Psoas muscle (tissue), 8 donors: ENCODE results near the gene XBP1. TPM values are rescaled to one million over a fixed set of nuclear protein-coding genes. Genes with fewer than 3 reads are reported as not detected.

Experiments used
- ATAC-seq, 4 donors: fragments of 200-7000 bp; cut with Tn5 transposase; one replicate each; pipeline ENCODE4 v1.9.1; 2020; ENCODE audit warnings: moderate library complexity in 3 of 4, mild to moderate bottlenecking in 2 of 4
- DNase-seq, 2 donors: peaks; one replicate each; pipeline ENCODE4 v3.0.0-alpha.2; 2020
- H3K27ac ChIP-seq: fragments of 200-600 bp; one replicate; pipeline ENCODE4 v1.8.0; 2022
- H3K27me3 ChIP-seq, 3 donors: fragments of 200-600 bp in 1 of 3; one replicate each; pipeline versions ENCODE4 v1.6.1 to v1.8.0; 2013 to 2022; ENCODE audit warnings: low read length in 2 of 3, mild to moderate bottlenecking in 2 of 3, moderate library complexity in 1 of 3; ENCODE audit not compliant: insufficient read depth in 3 of 3
- H3K36me3 ChIP-seq, 2 donors: fragments of 200-600 bp in 1 of 2; one replicate each; pipeline versions ENCODE4 v1.6.1 to v1.8.0; 2013 to 2022; ENCODE audit warnings: low read depth in 1 of 2, mild to moderate bottlenecking in 1 of 2, moderate library complexity in 1 of 2; ENCODE audit not compliant: insufficient read depth in 1 of 2
- H3K4me1 ChIP-seq: fragments of 200-600 bp; one replicate; pipeline ENCODE4 v1.8.0; 2022
- H3K4me3 ChIP-seq: fragments of 200-600 bp; one replicate; pipeline ENCODE4 v1.8.0; 2022; ENCODE audit warnings: mild to moderate bottlenecking
- H3K9me3 ChIP-seq: fragments of 200-600 bp; one replicate; pipeline ENCODE4 v1.8.0; 2022
- WGBS, 3 donors: extraction: QIAGEN DNeasy Blood & Tissue Kit; methylation state at CpG; one replicate each; pipeline versions ENCODE4 v1.1.6 to v1.1.7; 2013; 5-methylcytosine and 5-hydroxymethylcytosine counted together
- intact Hi-C, 2 donors: fragments of 100-400 bp; cut with DNase I; formaldehyde crosslinking; loops; one replicate each; pipeline versions ENCODE4 v1.11.0 to v1.14.2; 2022
- polyA plus RNA-seq, 3 donors: library from polyadenylated mRNA; stranded (reverse); fragments of 200-250 nt; gene quantifications; one replicate each; pipeline ENCODE4 v1.2.3, GENCODE V29; 2013
- total RNA-seq, 4 donors: library from RNA; stranded (reverse); fragmentation: NEBNext Ultra II Directional in 2 of 4; extraction: Animal tissue kit (Norgen Biotek cat#: 25700) in 2 of 4; gene quantifications; one replicate each; pipeline versions ENCODE4 v1.2.1 to v1.2.4, GENCODE V29; 2021 to 2023
- TF ChIP-seq, protein P1 (sequence below): fragments of 200-600 bp; IDR thresholded peaks from one replicate; pipeline ENCODE4 v1.8.0; 2022; ENCODE audit warnings: antibody characterized with exemption
- donor health status: healthy with polysubstance abuse.
- donor health status: DM: no; HTN: no; CAD: no; lungs with moderate emphysema.
- donor health status: Bipolar disorder and iron deficiency.
- donor health status: healthy.
- donor health status: DM: yes; HTN: yes; CAD: no.
- donor health status: DM: no; HTN: no; CAD: no.
- donor health status: DM: no; HTN: no; CAD: no.
- donor health status: DM: yes; HTN: yes; CAD: no.

The XBP1 gene
- total and polyA plus RNA-seq, 7 donors: 38.9 to 173 (median 110) TPM

GRCh38 chr22:28832731-28833130, 32.4 kb upstream of the XBP1 start:
- intact Hi-C loops: loop anchor here (2.0 to 10.0 kb wide), 2 partner anchors 778 to 788 kb away; no protein-coding TSS in a partner anchor
- no peak for DNase-seq
- Histone ChIP-seq H3K27me3 (no peaks in the 10 kb centered on the region), H3K36me3 (no peaks in the 10 kb centered on the region), H3K4me1 (peaks cover 3% of the 10 kb centered on the region), H3K27ac (no peak overlapping the region), H3K9me3 (no peaks in the 10 kb centered on the region), H3K4me3 (no peak overlapping the region)
- 92 to 100% (median 100%) methylated on average over 1 of the region's 1 CpG for WGBS, 3 donors
- TF ChIP-seq, protein P1, sequence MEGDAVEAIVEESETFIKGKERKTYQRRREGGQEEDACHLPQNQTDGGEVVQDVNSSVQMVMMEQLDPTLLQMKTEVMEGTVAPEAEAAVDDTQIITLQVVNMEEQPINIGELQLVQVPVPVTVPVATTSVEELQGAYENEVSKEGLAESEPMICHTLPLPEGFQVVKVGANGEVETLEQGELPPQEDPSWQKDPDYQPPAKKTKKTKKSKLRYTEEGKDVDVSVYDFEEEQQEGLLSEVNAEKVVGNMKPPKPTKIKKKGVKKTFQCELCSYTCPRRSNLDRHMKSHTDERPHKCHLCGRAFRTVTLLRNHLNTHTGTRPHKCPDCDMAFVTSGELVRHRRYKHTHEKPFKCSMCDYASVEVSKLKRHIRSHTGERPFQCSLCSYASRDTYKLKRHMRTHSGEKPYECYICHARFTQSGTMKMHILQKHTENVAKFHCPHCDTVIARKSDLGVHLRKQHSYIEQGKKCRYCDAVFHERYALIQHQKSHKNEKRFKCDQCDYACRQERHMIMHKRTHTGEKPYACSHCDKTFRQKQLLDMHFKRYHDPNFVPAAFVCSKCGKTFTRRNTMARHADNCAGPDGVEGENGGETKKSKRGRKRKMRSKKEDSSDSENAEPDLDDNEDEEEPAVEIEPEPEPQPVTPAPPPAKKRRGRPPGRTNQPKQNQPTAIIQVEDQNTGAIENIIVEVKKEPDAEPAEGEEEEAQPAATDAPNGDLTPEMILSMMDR: no peak
- no peak for ATAC-seq

DNA sequence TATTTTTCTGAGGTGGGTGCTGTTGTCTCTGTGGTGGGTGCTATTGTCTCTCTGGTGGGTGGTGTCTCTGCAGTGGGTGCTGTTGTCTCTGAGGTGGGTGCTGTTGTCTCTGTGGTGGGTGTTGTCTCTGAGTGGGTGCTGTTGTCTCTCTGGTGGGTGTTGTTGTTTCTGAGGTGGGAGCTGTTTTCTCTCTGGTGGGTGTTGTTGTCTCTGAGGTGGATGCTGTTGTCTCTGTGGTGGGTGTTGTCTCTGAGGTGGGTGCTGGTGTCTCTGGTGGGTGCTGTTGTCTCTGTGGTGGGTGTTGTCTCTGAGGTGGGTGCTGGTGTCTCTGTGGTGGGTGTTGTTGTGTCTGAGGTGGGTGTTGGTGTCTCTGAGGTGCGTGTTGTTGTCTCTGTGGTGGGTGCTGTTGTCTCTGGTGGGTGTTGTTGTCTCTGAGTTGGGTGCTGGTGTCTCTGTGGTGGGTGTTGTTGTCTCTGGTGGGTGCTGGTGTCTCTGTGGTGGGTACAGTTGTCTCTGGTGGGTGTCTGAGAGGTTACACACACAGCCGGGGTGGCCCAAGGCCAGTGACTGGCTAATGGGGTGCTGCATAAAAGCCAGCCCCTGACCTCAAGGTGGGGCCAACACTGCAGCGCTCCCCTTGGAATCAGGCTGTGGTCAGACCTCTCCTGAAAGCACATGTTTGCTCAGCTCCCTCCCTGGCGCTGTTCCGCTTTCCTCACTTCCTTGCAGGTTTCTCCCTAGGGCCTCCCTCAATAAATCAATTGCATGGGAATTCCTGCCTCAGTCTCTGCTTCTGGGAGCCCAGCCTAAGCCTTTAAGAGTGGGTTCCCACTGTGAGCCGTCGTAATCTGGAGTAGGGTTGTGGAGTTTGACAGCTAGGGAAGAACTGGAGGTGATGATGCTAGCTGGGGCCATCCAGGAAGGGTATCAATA, 31.0 kb upstream of the XBP1 start:
- H3K4me3 ChIP-seq: no peak overlapping the region
- intact Hi-C loops: loop anchor here (2.0 to 10.0 kb wide), 2 partner anchors 777 to 787 kb away; no protein-coding TSS in a partner anchor
- no peaks in the 10 kb centered on the region for H3K9me3 ChIP-seq
- peaks cover 3% of the 10 kb centered on the region for H3K4me1 ChIP-seq
- TF ChIP-seq, protein P1: no peak
- no peak for ATAC-seq
- DNase-seq: no peak
- H3K36me3 ChIP-seq: no peaks in the 10 kb centered on the region
- H3K27me3 ChIP-seq: no peaks in the 10 kb centered on the region
- WGBS, 3 donors: 83 to 89% (median 84%) methylated on average over 7 of the region's 7 CpGs
- no peak overlapping the region for H3K27ac ChIP-seq

DNA sequence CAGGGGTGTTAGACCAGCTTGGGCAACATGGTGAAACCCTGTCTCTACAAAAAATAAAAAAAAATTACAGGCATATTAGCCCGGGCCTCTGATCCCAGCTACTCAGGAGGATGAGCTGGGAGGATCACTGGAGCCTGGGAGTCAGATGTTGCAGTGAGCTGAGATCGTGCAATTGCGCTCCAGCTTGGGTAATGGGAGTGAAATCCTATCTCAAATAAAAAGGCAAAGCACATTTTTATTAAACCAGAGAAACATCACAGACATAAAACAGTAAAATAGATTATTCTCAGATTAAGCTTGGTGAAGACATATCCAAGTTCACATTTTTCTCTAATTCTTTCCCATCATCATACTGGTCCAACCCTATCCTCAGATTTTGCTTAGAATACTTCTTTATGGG, 30.1 kb upstream of the XBP1 start:
- Histone ChIP-seq H3K27me3 (no peaks in the 10 kb centered on the region), H3K4me3 (no peak overlapping the region), H3K4me1 (peaks cover 3% of the 10 kb centered on the region), H3K27ac (no peak overlapping the region), H3K9me3 (no peaks in the 10 kb centered on the region), H3K36me3 (no peaks in the 10 kb centered on the region)
- TF ChIP-seq, protein P1: no peak
- WGBS, 3 donors: 55 to 74% (median 58%) methylated on average over 3 of the region's 3 CpGs
- ATAC-seq (peak in 2 of 4 donors; percentile 6 to 26), DNase-seq (no peak)
- intact Hi-C loops: loop anchor here in 1 of 2 donors (10.0 kb wide), 1 partner anchor 776 kb away; no protein-coding TSS in a partner anchor

DNA sequence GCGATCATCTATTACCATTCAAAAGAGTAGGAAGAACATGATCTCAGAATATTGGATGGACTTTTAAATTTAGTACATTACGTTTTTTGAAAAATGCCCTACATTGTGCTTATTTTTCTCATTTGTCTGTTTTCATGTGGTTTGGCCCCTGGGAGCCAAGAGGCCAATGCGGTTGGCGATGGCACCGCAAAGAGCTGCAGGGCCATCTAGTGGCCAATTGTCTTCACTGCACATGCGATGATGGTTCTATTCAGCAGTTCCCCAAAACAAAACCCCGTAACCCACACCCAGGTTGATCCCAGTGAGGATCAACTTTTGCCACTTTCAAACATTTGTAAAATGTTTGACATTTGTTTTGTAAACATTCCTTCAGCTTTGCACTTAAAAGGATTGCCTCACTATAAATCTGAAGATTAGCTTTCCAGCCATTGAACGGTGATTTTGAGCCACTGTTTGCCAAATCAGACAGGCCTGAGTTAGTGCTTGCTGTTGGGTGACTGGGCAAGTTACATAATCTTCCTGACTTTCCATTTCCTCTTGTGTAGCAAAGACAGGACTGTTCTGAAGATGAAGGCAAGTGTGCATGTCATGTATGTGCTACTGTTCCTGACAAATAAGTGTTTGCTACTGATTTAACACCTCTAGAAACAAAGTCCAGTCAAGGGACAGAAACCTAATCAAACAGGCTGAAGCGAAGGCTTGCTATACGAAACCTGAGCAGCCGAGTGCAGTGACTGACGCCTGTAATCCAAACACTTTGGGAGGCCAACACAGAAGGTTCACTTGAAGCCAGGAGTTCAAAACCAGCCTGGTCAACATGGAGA, 29.2 kb upstream of the XBP1 start:
- Histone ChIP-seq H3K4me3 (no peak overlapping the region), H3K9me3 (no peaks in the 10 kb centered on the region), H3K27me3 (no peaks in the 10 kb centered on the region), H3K4me1 (peaks cover 3% of the 10 kb centered on the region), H3K36me3 (no peaks in the 10 kb centered on the region), H3K27ac (no peak overlapping the region)
- peak; percentile 80 to 92 (median 88) for ATAC-seq
- DNase-seq: peak; percentile 75 to 84
- TF ChIP-seq, protein P1: peak; percentile 99
- 26 to 43% (median 28%) methylated on average over 12 of the region's 12 CpGs for WGBS, 3 donors
- intact Hi-C loops: loop anchor here (1.0 to 10.0 kb wide), 4 partner anchors 37 to 775 kb away; no protein-coding TSS in a partner anchor
